ENCODE results near the gene DDX25.

Gene DDX25

GRCh38 chr11:125950696-125951651 is 46.7 kb downstream of the DDX25 start:
- DNase-seq = no peak

- no peak for DNase-seq
Measured at GRCh38 chr11:125951731-125952130, 47.4 kb downstream of the DDX25 start.

- peak in 1 of 14 donors; percentile 24 for DNase-seq
Measured at GRCh38 chr11:125952559-125952958, 48.3 kb downstream of the DDX25 start.

GRCh38 chr11:125952973-125953372 is 48.7 kb downstream of the DDX25 start:
- peak in 1 of 14 donors; percentile 86 for DNase-seq

GRCh38 chr11:125953401-125953935 is 49.2 kb downstream of the DDX25 start:
- DNase-seq = peak in 1 of 14 donors; percentile 60

- no peak for DNase-seq
Measured at GRCh38 chr11:125954123-125954944, 50.0 kb downstream of the DDX25 start.

DNA sequence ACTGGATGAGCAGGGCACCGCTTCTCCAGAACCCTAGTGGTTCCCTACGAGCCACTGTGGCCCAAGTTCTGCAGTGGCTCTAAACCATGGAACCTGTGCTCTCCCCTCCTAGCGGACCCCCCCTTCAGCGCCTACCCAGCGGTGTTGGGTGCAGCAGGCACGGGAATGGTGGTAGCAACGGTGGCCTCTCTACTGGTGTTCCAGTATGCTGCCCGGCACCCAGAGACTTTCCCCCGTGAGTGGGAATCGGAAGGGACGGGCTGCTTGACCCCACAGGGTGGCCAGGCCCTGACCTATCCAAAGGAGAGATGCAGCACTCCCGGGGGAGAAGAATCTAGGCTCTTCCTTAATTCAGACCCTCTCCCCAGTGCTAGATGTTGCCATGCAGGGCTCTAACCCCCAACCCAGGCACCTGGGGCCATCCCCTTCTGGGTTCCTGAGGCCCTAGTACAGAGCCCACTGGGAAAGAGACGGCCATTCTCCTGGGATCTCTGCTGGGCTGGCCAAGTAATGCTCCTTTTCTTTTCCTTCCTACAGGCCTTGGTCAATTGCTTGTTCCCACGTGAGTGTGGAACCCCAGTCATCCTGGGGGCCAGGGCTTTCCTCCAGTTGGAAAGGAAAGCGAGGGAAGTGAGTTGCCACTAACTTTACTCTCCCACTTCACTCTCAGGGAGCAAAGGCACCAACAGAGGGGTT is 50.8 kb downstream of the DDX25 start:
- no peak for DNase-seq

DNA sequence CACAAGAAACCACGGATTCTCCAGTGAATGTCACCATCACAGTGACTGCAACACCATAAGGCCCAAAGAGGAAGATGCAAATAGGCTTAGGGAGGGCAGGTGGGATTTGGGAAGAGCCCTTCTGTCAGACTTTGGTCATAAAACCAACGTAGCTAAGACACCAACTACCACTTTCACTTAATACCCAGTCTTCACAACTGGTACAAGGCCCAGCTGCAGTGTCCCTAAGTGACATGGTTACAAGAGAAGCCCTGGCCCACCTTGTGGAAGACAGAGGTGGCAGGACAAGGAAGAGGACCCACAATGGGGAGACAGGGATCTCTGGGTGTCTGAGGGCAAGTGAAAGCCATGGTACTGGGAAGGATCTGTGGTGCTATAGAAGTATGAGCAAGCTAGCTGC is 51.5 kb downstream of the DDX25 start:
- DNase-seq = no peak

DNA sequence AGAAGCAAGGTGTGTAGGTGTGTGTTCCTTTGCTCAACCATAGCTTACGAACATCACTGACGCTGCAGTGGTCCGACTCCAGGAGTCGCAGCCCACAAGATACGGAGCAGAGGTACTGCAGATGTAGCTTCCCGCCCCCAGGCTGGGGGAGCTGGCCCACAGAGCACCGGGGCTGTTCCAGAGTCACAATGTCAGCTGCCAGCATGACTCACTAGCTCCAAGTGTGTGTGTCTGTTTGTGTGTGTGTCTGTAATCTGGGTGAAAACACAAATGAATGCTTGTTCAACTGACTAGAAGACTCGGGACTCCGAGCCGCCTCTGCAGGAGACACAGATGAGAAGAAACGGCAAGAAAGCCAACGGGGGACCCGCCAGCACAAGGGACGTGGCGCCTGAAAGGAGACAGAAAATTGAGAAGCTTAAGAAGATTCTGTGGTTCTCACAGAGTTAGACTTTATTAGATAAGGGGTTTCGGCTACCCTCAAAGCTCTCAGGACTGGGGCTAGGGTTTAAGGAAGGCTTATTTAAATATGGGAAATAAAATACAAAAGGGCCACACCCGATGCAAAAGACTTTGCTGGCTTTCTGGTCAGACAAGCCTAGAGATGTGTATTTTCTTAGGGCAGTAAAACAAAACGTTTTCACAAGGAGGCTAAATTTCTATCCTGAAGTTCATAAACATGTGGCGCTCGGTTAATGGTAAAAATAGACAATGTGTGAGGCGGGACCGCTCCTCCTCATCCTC is 52.3 kb downstream of the DDX25 start:
- peak in 3 of 14 donors; percentile 10 to 66 (median 45) for DNase-seq

- no peak for DNase-seq
Measured at GRCh38 chr11:125957618-125958332, 53.5 kb downstream of the DDX25 start.

DNA sequence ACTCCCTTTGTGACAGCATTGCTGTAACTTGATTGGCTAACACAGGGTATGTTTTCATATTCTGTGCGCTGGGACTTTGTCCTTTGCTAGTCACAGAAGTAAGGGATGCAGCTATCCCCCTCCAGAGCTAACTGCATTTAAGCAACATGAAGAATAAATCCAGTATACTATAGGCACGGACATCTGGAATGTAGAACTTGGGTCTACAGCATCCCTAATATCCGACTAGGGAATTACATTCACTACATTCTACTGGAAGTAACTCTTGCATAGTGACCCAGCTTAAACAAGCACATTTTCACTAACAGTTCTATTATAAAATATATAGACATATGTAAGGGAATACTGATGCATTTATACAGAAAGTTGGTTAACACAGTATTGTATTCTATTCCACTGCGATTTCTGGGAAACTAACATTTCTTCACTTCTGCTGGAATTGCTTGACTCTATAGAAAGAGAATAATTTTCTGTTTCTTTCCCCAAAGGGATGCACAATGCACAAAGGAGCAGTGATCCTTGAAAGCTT is 54.6 kb downstream of the DDX25 start:
- no peak for DNase-seq

- DNase-seq = no peak
Measured at GRCh38 chr11:125959511-125959910, 55.2 kb downstream of the DDX25 start.

GRCh38 chr11:125959931-125960330 is 55.6 kb downstream of the DDX25 start:
- no peak for DNase-seq

- DNase-seq = no peak
Measured at GRCh38 chr11:125960771-125961170, 56.5 kb downstream of the DDX25 start.

GRCh38 chr11:125967515-125967914 is 63.2 kb downstream of the DDX25 start:
- DNase-seq = no peak

- no peak for DNase-seq
Measured at GRCh38 chr11:125968354-125968753, 64.0 kb downstream of the DDX25 start.

DNA sequence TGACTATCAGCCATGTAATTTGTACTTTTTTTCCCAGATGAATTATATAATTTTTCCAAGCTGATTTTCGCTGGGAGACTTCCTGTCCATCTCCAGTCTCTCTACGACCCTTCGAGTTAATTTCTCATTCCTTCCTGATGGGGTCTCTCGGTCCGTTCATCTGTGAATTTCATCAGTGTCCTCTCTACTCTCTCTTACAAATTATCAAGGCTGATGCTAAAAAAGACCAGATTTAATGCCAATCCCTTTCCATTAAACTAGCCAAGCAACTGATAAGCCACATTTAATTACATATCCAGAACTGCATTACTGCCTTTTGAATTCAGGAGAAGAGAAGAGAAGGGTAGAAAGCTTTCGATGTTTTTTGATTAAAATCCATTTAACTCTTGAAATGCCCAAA is 67.3 kb downstream of the DDX25 start:
- DNase-seq = no peak

- no peak for DNase-seq
Measured at GRCh38 chr11:125974284-125974683, 70.0 kb downstream of the DDX25 start.

DNA sequence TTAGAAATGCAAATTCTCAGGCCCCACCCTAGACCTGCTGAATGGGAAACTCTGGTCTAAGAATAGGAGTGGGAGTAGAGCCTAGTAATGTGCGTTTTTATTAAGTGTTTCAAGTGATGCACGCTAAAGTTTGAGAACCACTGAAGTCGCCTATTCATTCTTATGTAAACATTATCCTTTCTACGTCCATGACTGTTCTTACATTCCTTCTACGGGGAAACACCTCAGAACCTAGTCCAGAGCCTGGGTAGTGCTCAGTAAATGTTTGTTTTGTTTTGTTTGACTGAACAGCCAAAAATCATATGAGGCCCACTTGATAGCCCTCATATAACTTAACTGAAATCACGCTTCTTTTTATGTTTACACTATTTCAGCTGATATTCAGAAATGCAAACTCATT is 71.3 kb downstream of the DDX25 start:
- no peak for DNase-seq

GRCh38 chr11:125976156-125976555 is 71.8 kb downstream of the DDX25 start:
- DNase-seq = no peak

GRCh38 chr11:125977333-125977732 is 73.0 kb downstream of the DDX25 start:
- DNase-seq = no peak

All from C1 segment of cervical spinal cord (tissue), 14 donors.